ENCODE measurements around the gene NFKBIE.

NFKBIE gene

GRCh38 chr6:44237813-44238433, 27.4 kb downstream of the NFKBIE start:
- DNase-seq (ENCODE audit: low read depth), result no peak
- peak; percentile 81 for TF ChIP-seq CTCF (conservative IDR thresholded peaks at IDR 0.05; ENCODE audit: low read depth, low read length)

GRCh38 chr6:44237021-44237812, 28.1 kb downstream of the NFKBIE start:
- peak; percentile 91 for DNase-seq (ENCODE audit: low read depth)
- TF ChIP-seq CTCF (conservative IDR thresholded peaks at IDR 0.05; ENCODE audit: low read depth, low read length), result no peak
- H3K4me3 ChIP-seq (ENCODE audit: low read length), result peak overlapping the region; percentile 64

More at GRCh38 chr6:44237813-44238433, 27.4 kb downstream of the NFKBIE start:
- peak overlapping the region; percentile 64 for H3K4me3 ChIP-seq (ENCODE audit: low read length)

- TF ChIP-seq CTCF (conservative IDR thresholded peaks at IDR 0.05; ENCODE audit: low read depth, low read length), result no peak
- H3K4me3 ChIP-seq (ENCODE audit: low read length), result no peak overlapping the region
- DNase-seq (ENCODE audit: low read depth), result no peak
These were observed 29.3 kb downstream of the NFKBIE start for GRCh38 chr6:44235891-44236516.

- H3K4me3 ChIP-seq (ENCODE audit: low read length), result no peak overlapping the region
- TF ChIP-seq CTCF (conservative IDR thresholded peaks at IDR 0.05; ENCODE audit: low read depth, low read length), result no peak
- DNase-seq (ENCODE audit: low read depth), result no peak
These were observed 30.1 kb downstream of the NFKBIE start for GRCh38 chr6:44235269-44235668.

GRCh38 chr6:44234101-44235025, 31.0 kb downstream of the NFKBIE start:
- no peak overlapping the region for H3K4me3 ChIP-seq (ENCODE audit: low read length)
- DNase-seq (ENCODE audit: low read depth), result no peak
- peak; percentile 94 for TF ChIP-seq CTCF (conservative IDR thresholded peaks at IDR 0.05; ENCODE audit: low read depth, low read length)

GRCh38 chr6:44233567-44234100, 31.7 kb downstream of the NFKBIE start:
- TF ChIP-seq CTCF (conservative IDR thresholded peaks at IDR 0.05; ENCODE audit: low read depth, low read length), result no peak
- H3K4me3 ChIP-seq (ENCODE audit: low read length), result no peak overlapping the region
- DNase-seq (ENCODE audit: low read depth), result no peak
